Airway epithelial cell (primary cell): Measurements from ENCODE around the gene NT5C2. TPM values are rescaled to one million over a fixed set of nuclear protein-coding genes. Genes with fewer than 3 reads are reported as not detected.

Experiments
- total RNA-seq: library from RNA; depleted of rRNA; stranded (reverse); fragments of >200 nt; gene quantifications from 2 replicates; pipeline ENCODE4 v1.2.3, GENCODE V29; 2015

Gene NT5C2
- 49.7 and 62.6 TPM in 2 replicates for total RNA-seq

GRCh38 chr10:103193107-103193819 lies at the start of gene NT5C2:
TSS of gene NT5C2 (minus strand) at chr10:103193272. CDS start at chr10:103174958, 18,314 bp downstream.

Other genes starting within 250 kb of the NT5C2 start
- not detected in 2 replicates for gene RPEL1, start 52.6 kb upstream of the NT5C2 start, total RNA-seq
- gene INA, start 83.9 kb upstream of the NT5C2 start, total RNA-seq = 2.4 and 3.7 TPM in 2 replicates
- gene PCGF6, start 157.9 kb upstream of the NT5C2 start, total RNA-seq = 10.9 and 11.8 TPM in 2 replicates
- gene TAF5, start 174.7 kb upstream of the NT5C2 start, total RNA-seq = 5.5 and 5.6 TPM in 2 replicates
- 356 and 617 TPM in 2 replicates for gene ATP5MK, start 203.2 kb upstream of the NT5C2 start, total RNA-seq
- 29.4 and 39.4 TPM in 2 replicates for gene PDCD11, start 203.4 kb upstream of the NT5C2 start, total RNA-seq